ENCODE results near the gene KIF21A. TPM values are rescaled to one million over a fixed set of nuclear protein-coding genes. Genes with fewer than 3 reads are reported as not detected.
"Not testable (repeated sequence)": the region's sequence is repeated elsewhere in the genome, so short reads cannot be mapped to it uniquely, and the experiment has no call there.

The KIF21A gene
- total RNA-seq, 1 donor from 2014 or later = 14.5 TPM

- H3K4me3 ChIP-seq (ENCODE audit: low read depth, low read length) = no peak overlapping the region
- no peak for TF ChIP-seq CTCF (conservative IDR thresholded peaks at IDR 0.05; ENCODE audit: low read depth, low read length)
- DNase-seq (ENCODE audit: low read depth) = no peak
Observed at GRCh38 chr12:39297891-39298290, 145.0 kb downstream of the KIF21A start.

GRCh38 chr12:39296496-39296895 is 146.4 kb downstream of the KIF21A start:
- no peak for TF ChIP-seq CTCF (conservative IDR thresholded peaks at IDR 0.05; ENCODE audit: low read depth, low read length)
- H3K4me3 ChIP-seq (ENCODE audit: low read depth, low read length) = no peak overlapping the region
- no peak for DNase-seq (ENCODE audit: low read depth)

GRCh38 chr12:39295593-39295992 is 147.3 kb downstream of the KIF21A start:
- not testable (repeated sequence) for H3K4me3 ChIP-seq (ENCODE audit: low read depth, low read length); DNase-seq (ENCODE audit: low read depth)

GRCh38 chr12:39294715-39295114 is 148.2 kb downstream of the KIF21A start:
- no peak for DNase-seq (ENCODE audit: low read depth)
- TF ChIP-seq CTCF (conservative IDR thresholded peaks at IDR 0.05; ENCODE audit: low read depth, low read length) = no peak
- H3K4me3 ChIP-seq (ENCODE audit: low read depth, low read length) = no peak overlapping the region

GRCh38 chr12:39292125-39292630 is 150.7 kb downstream of the KIF21A start:
- no peak for TF ChIP-seq CTCF (conservative IDR thresholded peaks at IDR 0.05; ENCODE audit: low read depth, low read length)
- H3K4me3 ChIP-seq (ENCODE audit: low read depth, low read length) = no peak overlapping the region
- DNase-seq (ENCODE audit: low read depth) = no peak

GRCh38 chr12:39287817-39288216 is 155.1 kb downstream of the KIF21A start:
- no peak for DNase-seq (ENCODE audit: low read depth)
- no peak overlapping the region for H3K4me3 ChIP-seq (ENCODE audit: low read depth, low read length)
- TF ChIP-seq CTCF (conservative IDR thresholded peaks at IDR 0.05; ENCODE audit: low read depth, low read length) = no peak

GRCh38 chr12:39287409-39287808 is 155.5 kb downstream of the KIF21A start:
- no peak for DNase-seq (ENCODE audit: low read depth)
- no peak overlapping the region for H3K4me3 ChIP-seq (ENCODE audit: low read depth, low read length)
- TF ChIP-seq CTCF (conservative IDR thresholded peaks at IDR 0.05; ENCODE audit: low read depth, low read length) = no peak

Measured in epithelial cell of proximal tubule (primary cell).